Endodermal cell (in vitro differentiated cells): ENCODE measurements around the gene AVL9. TPM values are rescaled to one million over a fixed set of nuclear protein-coding genes. Genes with fewer than 3 reads are reported as not detected.

ENCODE experiments used
- DNase-seq: peaks from one replicate; pipeline ENCODE4 v3.0.0-alpha.2; 2017
- H3K27ac ChIP-seq: 2 replicates; pipeline ENCODE4 v1.5.1; 2013; ENCODE audit warnings: mild to moderate bottlenecking, low read depth, low read length, moderate library complexity
- H3K27me3 ChIP-seq: 2 replicates; pipeline ENCODE4 v1.6.1; 2013; ENCODE audit warnings: mild to moderate bottlenecking, low read length, moderate library complexity; ENCODE audit not compliant: insufficient read depth, control insufficient read depth, poor library complexity, severe bottlenecking
- H3K36me3 ChIP-seq: 2 replicates; pipeline ENCODE4 v1.7.0; 2013; ENCODE audit warnings: mild to moderate bottlenecking, low read length, moderate library complexity; ENCODE audit not compliant: control insufficient read depth, insufficient read depth
- H3K4me1 ChIP-seq: one replicate; pipeline ENCODE4 v1.7.0; 2013; ENCODE audit warnings: low read length; ENCODE audit not compliant: control insufficient read depth, insufficient read depth
- H3K4me3 ChIP-seq: 2 replicates; pipeline ENCODE4 v1.5.1; 2013; ENCODE audit warnings: mild to moderate bottlenecking, low read length, moderate library complexity
- H3K9ac ChIP-seq: 2 replicates; pipeline ENCODE4 v1.6.1; 2013; ENCODE audit warnings: mild to moderate bottlenecking, low read length, moderate library complexity; ENCODE audit not compliant: poor library complexity, severe bottlenecking; ENCODE audit errors: extremely low read depth
- H3K9me3 ChIP-seq: 2 replicates; pipeline ENCODE4 v1.6.1; 2013; ENCODE audit warnings: mild to moderate bottlenecking, low read length, moderate library complexity; ENCODE audit not compliant: control insufficient read depth
- H3K27ac Mint-ChIP-seq: 2 replicates; pipeline ENCODE4 v1.8.0; 2020; ENCODE audit warnings: mixed read lengths
- H3K27me3 Mint-ChIP-seq: 2 replicates; pipeline ENCODE4 v1.8.0; 2021; ENCODE audit warnings: mild to moderate bottlenecking, mixed read lengths; ENCODE audit not compliant: insufficient read depth
- H3K36me3 Mint-ChIP-seq: 2 replicates; pipeline ENCODE4 v1.8.0; 2020; ENCODE audit warnings: low read depth, mixed read lengths
- H3K4me1 Mint-ChIP-seq: 2 replicates; pipeline ENCODE4 v1.8.0; 2020; ENCODE audit warnings: mixed read lengths
- H3K4me3 Mint-ChIP-seq: 2 replicates; pipeline ENCODE4 v1.8.0; 2020; ENCODE audit warnings: mild to moderate bottlenecking, moderate library complexity, mixed read lengths
- H3K9me3 Mint-ChIP-seq: 2 replicates; pipeline ENCODE4 v1.8.0; 2020; ENCODE audit warnings: mild to moderate bottlenecking, mixed read lengths
- WGBS, 2 experiments: methylation state at CpG; one replicate each; pipeline versions ENCODE4 v1.1.5 to v1.1.7; 2013; ENCODE audit warnings: missing lambda C conversion rate in 2 of 2, mixed read lengths in 1 of 2; ENCODE audit not compliant: insufficient coverage in 1 of 2, insufficient read length in 1 of 2; 5-methylcytosine and 5-hydroxymethylcytosine counted together
- total RNA-seq, 2 donors: library from RNA; stranded (reverse); fragmentation: NEBNext Ultra II Directional in 1 of 2; extraction: Animal tissue kit (Norgen Biotek cat#: 25700) in 1 of 2; gene quantifications; 2 replicates in 1 of 2; 3 replicates in 1 of 2; pipeline ENCODE4 v1.2.1, GENCODE V29; 2021
- TF ChIP-seq, protein P1 (sequence below): fragments of 200-600 bp; sonication (generic); conservative IDR thresholded peaks from 2 replicates; pipeline ENCODE4 v1.5.0; 2021; ENCODE audit warnings: antibody characterized with exemption, mild to moderate bottlenecking

AVL9 gene
- total RNA-seq, 2 donors from 2014 or later: 44.0 to 54.5 TPM

DNA sequence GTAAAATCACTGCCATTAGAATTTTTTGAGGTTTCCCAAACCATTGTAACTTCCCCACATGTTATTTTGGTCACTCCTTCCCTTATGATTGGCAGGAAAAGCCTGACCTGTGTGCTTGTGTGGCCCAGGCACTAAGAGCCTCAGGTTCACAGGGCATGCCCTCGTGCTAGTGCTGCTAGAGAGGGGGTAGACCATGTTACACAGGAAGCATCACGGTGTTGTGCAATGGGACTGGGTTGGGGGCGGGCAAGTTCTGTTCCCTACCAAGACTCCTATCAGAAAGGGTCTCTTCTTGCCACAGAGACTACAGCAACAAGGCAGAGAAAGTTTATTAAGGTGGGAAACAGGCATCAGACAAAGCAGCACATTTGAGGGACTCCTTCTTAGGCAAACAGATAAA, 37.3 kb upstream of the AVL9 start:
- H3K9ac ChIP-seq: no peak overlapping the region
- Mint-ChIP-seq H3K27me3 (no peaks in the 10 kb centered on the region), H3K36me3 (peaks cover 2% of the 10 kb centered on the region), H3K27ac (no peak overlapping the region), H3K4me3 (no peak overlapping the region), H3K9me3 (peaks cover 2% of the 10 kb centered on the region), H3K4me1 (no peaks in the 10 kb centered on the region)
- H3K4me1 ChIP-seq: no peaks in the 10 kb centered on the region
- no peaks in the 10 kb centered on the region for H3K27me3 ChIP-seq
- DNase-seq: no peak
- H3K36me3 ChIP-seq: no peaks in the 10 kb centered on the region
- H3K27ac ChIP-seq: no peak overlapping the region
- WGBS, 2 experiments: 84 to 100% methylated on average over 2 to 3 of the region's 3 CpGs
- H3K4me3 ChIP-seq: no peak overlapping the region
- H3K9me3 ChIP-seq: no peaks in the 10 kb centered on the region
- TF ChIP-seq, protein P1, sequence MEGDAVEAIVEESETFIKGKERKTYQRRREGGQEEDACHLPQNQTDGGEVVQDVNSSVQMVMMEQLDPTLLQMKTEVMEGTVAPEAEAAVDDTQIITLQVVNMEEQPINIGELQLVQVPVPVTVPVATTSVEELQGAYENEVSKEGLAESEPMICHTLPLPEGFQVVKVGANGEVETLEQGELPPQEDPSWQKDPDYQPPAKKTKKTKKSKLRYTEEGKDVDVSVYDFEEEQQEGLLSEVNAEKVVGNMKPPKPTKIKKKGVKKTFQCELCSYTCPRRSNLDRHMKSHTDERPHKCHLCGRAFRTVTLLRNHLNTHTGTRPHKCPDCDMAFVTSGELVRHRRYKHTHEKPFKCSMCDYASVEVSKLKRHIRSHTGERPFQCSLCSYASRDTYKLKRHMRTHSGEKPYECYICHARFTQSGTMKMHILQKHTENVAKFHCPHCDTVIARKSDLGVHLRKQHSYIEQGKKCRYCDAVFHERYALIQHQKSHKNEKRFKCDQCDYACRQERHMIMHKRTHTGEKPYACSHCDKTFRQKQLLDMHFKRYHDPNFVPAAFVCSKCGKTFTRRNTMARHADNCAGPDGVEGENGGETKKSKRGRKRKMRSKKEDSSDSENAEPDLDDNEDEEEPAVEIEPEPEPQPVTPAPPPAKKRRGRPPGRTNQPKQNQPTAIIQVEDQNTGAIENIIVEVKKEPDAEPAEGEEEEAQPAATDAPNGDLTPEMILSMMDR: no peak

DNA sequence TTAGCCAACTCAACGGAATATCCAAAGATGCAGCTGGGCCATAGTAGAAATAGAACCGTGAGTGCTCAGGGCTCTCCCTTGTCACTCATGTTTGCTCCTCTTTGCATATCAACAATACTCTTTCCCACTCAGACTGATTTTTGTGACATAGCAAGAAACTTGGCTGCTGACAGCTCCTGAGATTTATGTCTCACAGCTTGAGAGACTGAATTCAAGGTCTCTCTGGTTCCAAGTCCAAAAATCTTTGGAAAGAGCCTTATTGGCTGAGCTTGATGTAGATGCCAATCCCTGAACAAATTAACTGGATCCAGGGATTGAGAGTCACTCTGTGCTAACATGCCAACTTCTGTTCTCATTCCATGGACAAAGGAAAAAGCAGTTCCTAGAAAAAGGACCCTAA, 35.5 kb upstream of the AVL9 start:
- TF ChIP-seq, protein P1: no peak
- Histone ChIP-seq H3K9ac (no peak overlapping the region), H3K9me3 (no peaks in the 10 kb centered on the region), H3K27me3 (no peaks in the 10 kb centered on the region), H3K27ac (no peak overlapping the region), H3K4me3 (no peak overlapping the region), H3K4me1 (no peaks in the 10 kb centered on the region), H3K36me3 (no peaks in the 10 kb centered on the region)
- Mint-ChIP-seq H3K4me3 (no peak overlapping the region), H3K27me3 (no peaks in the 10 kb centered on the region), H3K4me1 (no peaks in the 10 kb centered on the region), H3K9me3 (peaks cover 5% of the 10 kb centered on the region), H3K27ac (no peak overlapping the region), H3K36me3 (peaks cover 2% of the 10 kb centered on the region)
- 90 to 94% methylated on average over 2 of the region's 2 CpGs for WGBS, 2 experiments
- no peak for DNase-seq

GRCh38 chr7:32461484-32461883, 33.8 kb upstream of the AVL9 start:
- 84 to 93% methylated on average over 2 of the region's 2 CpGs for WGBS, 2 experiments
- TF ChIP-seq, protein P1: no peak
- H3K4me1 Mint-ChIP-seq: no peaks in the 10 kb centered on the region

More at GRCh38 chr7:32461484-32461883, 33.8 kb upstream of the AVL9 start:
- DNase-seq: no peak
- Mint-ChIP-seq H3K9me3 (peaks cover 5% of the 10 kb centered on the region), H3K4me3 (no peak overlapping the region), H3K27ac (no peak overlapping the region), H3K36me3 (peaks cover 2% of the 10 kb centered on the region), H3K27me3 (no peaks in the 10 kb centered on the region)
- Histone ChIP-seq H3K4me3 (no peak overlapping the region), H3K27ac (no peak overlapping the region), H3K4me1 (no peaks in the 10 kb centered on the region), H3K27me3 (no peaks in the 10 kb centered on the region), H3K9me3 (no peaks in the 10 kb centered on the region), H3K9ac (no peak overlapping the region), H3K36me3 (no peaks in the 10 kb centered on the region)
